ENCODE results near the gene NTRK2. TPM values are rescaled to one million over a fixed set of nuclear protein-coding genes. Genes with fewer than 3 reads are reported as not detected.
A peak's percentile ranks its signal among the peaks of the same experiment; 100 is the strongest.

NTRK2 gene
- total and polyA plus RNA-seq, 2 experiments from 2014 or later, result 0.03 TPM; not detected in 1

GRCh38 chr9:84843175-84843824 is 173.8 kb downstream of the NTRK2 start:
- H3K79me2 ChIP-seq (replicated peaks; ENCODE audit: insufficient read depth), result no peaks in the 10 kb centered on the region

DNA sequence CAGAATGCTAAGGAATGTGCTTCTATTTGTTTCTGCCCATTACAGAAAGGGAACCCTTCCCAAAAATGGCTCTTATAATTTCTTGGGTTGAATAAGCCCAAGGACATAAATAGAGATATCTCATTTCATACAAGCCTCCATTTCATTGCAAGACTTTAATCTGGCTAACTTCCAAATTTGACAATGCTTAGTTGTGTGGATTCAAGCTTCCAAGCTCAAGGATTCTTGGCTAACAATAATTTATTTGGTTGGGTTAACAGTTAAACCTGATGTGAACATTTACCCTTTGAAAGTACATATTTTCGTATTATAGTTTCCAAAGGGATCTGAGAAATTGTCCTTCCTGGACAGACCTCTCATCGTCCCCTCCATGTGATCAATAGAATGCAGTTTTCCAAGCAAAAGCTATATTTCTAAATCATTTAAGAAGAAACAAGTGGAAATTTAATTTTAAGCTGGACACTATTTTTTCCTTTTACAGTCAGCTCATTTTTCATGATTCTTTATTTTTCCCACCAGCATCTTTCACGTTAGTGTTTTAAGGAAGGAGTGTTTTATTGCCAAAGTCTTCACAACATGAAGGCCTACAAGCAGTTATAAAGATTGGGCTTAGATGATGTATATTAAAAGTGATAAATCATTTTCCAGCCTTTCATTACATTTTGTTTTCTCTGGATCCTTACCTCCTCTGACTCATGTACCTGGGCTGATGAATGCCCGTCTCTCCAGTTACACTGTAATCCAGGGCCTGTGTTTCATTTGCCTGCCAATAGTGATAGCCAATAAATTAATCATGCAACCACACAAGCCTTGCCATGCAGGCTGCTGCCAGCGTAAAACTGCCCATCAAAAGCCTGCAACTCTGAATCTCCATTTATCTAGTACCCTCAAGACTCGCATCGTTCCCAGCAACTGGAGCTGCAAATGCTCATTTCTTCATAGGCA is 176.7 kb downstream of the NTRK2 start:
- H3K9me2 ChIP-seq (ENCODE audit: insufficient read depth), result peaks cover 12% of the 10 kb centered on the region; the same call in 1 of the 2 replicates
- peak overlapping the region; percentile 11 for H3K4me2 ChIP-seq
- Mint-ChIP-seq H3K27me3 (ENCODE audit: insufficient read depth, low read depth, poor library complexity) (peaks cover 8% of the 10 kb centered on the region), H3K27ac (no peak overlapping the region), H3K4me1 (peaks cover 22% of the 10 kb centered on the region), H3K36me3 (ENCODE audit: low read depth) (no peaks in the 10 kb centered on the region), H3K4me3 (no peak overlapping the region), H3K9me3 (peaks cover 6% of the 10 kb centered on the region; the same call in 1 of the 3 replicates)
- H3K27me3 ChIP-seq (ENCODE audit: insufficient read depth), result no peaks in the 10 kb centered on the region
- H2AFZ ChIP-seq, result no peak overlapping the region
- H3K79me2 ChIP-seq (replicated peaks; ENCODE audit: insufficient read depth), result no peaks in the 10 kb centered on the region
- DNase-seq (ENCODE audit: low spot score) (no peak), ATAC-seq (no peak)
- H4K20me1 ChIP-seq (replicated peaks; ENCODE audit: insufficient read depth), result no peaks in the 10 kb centered on the region
- peaks cover 24% of the 10 kb centered on the region for H3K4me1 ChIP-seq (ENCODE audit: insufficient read depth)
- no peaks in the 10 kb centered on the region for H3K36me3 ChIP-seq (ENCODE audit: insufficient read depth)
- no peak overlapping the region for H3K4me3 ChIP-seq
- no peaks in the 10 kb centered on the region for H3F3A ChIP-seq (replicated peaks; ENCODE audit: low read depth)
- no peak overlapping the region for H3K27ac ChIP-seq (ENCODE audit: low read depth)
- TF ChIP-seq, protein P1, sequence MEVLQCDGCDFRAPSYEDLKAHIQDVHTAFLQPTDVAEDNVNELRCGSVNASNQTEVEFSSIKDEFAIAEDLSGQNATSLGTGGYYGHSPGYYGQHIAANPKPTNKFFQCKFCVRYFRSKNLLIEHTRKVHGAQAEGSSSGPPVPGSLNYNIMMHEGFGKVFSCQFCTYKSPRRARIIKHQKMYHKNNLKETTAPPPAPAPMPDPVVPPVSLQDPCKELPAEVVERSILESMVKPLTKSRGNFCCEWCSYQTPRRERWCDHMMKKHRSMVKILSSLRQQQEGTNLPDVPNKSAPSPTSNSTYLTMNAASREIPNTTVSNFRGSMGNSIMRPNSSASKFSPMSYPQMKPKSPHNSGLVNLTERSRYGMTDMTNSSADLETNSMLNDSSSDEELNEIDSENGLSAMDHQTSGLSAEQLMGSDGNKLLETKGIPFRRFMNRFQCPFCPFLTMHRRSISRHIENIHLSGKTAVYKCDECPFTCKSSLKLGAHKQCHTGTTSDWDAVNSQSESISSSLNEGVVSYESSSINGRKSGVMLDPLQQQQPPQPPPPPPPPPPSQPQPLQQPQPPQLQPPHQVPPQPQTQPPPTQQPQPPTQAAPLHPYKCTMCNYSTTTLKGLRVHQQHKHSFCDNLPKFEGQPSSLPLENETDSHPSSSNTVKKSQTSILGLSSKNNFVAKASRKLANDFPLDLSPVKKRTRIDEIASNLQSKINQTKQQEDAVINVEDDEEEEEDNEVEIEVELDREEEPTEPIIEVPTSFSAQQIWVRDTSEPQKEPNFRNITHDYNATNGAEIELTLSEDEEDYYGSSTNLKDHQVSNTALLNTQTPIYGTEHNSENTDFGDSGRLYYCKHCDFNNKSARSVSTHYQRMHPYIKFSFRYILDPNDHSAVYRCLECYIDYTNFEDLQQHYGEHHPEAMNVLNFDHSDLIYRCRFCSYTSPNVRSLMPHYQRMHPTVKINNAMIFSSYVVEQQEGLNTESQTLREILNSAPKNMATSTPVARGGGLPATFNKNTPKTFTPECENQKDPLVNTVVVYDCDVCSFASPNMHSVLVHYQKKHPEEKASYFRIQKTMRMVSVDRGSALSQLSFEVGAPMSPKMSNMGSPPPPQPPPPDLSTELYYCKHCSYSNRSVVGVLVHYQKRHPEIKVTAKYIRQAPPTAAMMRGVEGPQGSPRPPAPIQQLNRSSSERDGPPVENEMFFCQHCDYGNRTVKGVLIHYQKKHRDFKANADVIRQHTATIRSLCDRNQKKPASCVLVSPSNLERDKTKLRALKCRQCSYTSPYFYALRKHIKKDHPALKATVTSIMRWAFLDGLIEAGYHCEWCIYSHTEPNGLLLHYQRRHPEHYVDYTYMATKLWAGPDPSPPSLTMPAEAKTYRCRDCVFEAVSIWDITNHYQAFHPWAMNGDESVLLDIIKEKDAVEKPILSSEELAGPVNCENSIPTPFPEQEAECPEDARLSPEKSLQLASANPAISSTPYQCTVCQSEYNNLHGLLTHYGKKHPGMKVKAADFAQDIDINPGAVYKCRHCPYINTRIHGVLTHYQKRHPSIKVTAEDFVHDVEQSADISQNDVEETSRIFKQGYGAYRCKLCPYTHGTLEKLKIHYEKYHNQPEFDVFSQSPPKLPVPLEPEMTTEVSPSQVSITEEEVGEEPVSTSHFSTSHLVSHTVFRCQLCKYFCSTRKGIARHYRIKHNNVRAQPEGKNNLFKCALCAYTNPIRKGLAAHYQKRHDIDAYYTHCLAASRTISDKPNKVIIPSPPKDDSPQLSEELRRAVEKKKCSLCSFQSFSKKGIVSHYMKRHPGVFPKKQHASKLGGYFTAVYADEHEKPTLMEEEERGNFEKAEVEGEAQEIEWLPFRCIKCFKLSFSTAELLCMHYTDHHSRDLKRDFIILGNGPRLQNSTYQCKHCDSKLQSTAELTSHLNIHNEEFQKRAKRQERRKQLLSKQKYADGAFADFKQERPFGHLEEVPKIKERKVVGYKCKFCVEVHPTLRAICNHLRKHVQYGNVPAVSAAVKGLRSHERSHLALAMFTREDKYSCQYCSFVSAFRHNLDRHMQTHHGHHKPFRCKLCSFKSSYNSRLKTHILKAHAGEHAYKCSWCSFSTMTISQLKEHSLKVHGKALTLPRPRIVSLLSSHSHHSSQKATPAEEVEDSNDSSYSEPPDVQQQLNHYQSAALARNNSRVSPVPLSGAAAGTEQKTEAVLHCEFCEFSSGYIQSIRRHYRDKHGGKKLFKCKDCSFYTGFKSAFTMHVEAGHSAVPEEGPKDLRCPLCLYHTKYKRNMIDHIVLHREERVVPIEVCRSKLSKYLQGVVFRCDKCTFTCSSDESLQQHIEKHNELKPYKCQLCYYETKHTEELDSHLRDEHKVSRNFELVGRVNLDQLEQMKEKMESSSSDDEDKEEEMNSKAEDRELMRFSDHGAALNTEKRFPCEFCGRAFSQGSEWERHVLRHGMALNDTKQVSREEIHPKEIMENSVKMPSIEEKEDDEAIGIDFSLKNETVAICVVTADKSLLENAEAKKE (CRISPR knock-in tag; IDR thresholded peaks at IDR 0.05), result no peak
- TF ChIP-seq, protein P2, sequence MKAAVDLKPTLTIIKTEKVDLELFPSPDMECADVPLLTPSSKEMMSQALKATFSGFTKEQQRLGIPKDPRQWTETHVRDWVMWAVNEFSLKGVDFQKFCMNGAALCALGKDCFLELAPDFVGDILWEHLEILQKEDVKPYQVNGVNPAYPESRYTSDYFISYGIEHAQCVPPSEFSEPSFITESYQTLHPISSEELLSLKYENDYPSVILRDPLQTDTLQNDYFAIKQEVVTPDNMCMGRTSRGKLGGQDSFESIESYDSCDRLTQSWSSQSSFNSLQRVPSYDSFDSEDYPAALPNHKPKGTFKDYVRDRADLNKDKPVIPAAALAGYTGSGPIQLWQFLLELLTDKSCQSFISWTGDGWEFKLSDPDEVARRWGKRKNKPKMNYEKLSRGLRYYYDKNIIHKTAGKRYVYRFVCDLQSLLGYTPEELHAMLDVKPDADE (IDR thresholded peaks at IDR 0.05), result no peak
- no peak for TF ChIP-seq CREB1 (CRISPR knock-in tag; IDR thresholded peaks at IDR 0.05; ENCODE audit: low read depth)
- TF ChIP-seq REST (IDR thresholded peaks at IDR 0.05; ENCODE audit: unreplicated experiment), result no peak

More at GRCh38 chr9:84843175-84843824, 173.8 kb downstream of the NTRK2 start:
- Histone ChIP-seq H4K20me1 (replicated peaks; ENCODE audit: insufficient read depth) (no peaks in the 10 kb centered on the region), H3K4me1 (ENCODE audit: insufficient read depth) (peaks cover 18% of the 10 kb centered on the region), H3F3A (replicated peaks; ENCODE audit: low read depth) (no peaks in the 10 kb centered on the region), H3K27me3 (ENCODE audit: insufficient read depth) (no peaks in the 10 kb centered on the region), H3K27ac (ENCODE audit: low read depth) (no peak overlapping the region), H3K36me3 (ENCODE audit: insufficient read depth) (no peaks in the 10 kb centered on the region), H3K4me3 (no peak overlapping the region), H3K4me2 (no peak overlapping the region), H3K9me2 (ENCODE audit: insufficient read depth) (peaks cover 12% of the 10 kb centered on the region; the same call in 1 of the 2 replicates), H2AFZ (no peak overlapping the region)
- DNase-seq (ENCODE audit: low spot score) (no peak), ATAC-seq (no peak; the same call in 2 of the 3 replicates)
- Mint-ChIP-seq H3K9me3 (peaks cover 6% of the 10 kb centered on the region; the same call in 1 of the 3 replicates), H3K4me1 (peaks cover 28% of the 10 kb centered on the region), H3K27ac (no peak overlapping the region), H3K36me3 (ENCODE audit: low read depth) (no peaks in the 10 kb centered on the region), H3K4me3 (no peak overlapping the region), H3K27me3 (ENCODE audit: insufficient read depth, low read depth, poor library complexity) (no peaks in the 10 kb centered on the region)
- TF ChIP-seq ZNF331 (CRISPR knock-in tag; IDR thresholded peaks at IDR 0.05; ENCODE audit: low read depth), result no peak

Data from GM23338 (cell line).